Measurements from ENCODE around the gene CAMK2D. TPM values are rescaled to one million over a fixed set of nuclear protein-coding genes. Genes with fewer than 3 reads are reported as not detected.

CAMK2D gene
- total and polyA plus RNA-seq, 2 donors, result 23.0 to 27.9 TPM

DNA sequence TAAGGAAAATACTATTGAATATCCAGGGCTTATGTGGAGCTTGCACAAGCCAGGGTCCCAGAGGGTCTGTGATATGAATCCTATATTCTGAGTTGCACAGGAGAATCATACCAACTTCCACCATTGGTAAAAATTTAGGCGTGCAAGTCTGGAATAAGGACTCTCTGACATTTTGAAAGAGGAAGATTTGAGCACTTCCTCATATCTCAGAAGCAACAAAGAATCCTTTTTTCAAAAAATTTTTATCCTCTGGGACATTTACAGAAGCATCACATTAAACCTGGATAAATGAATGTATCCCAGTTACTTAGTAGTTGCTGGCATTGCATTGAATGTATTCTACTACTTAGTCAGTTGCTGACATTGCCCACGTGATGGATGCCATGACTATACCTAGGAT, 24.2 kb upstream of the CAMK2D start:
- no peaks in the 10 kb centered on the region for H3K36me3 ChIP-seq (ENCODE audit: control insufficient read depth in 2 of 2, insufficient read depth in 2 of 2, low read length in 1 of 2)
- H3K9me3 ChIP-seq (ENCODE audit: control insufficient read depth in 2 of 2, insufficient read depth in 1 of 2, low read length in 1 of 2), result no peaks in the 10 kb centered on the region
- WGBS, result 96% methylated on average over 2 of the region's 2 CpGs
- DNase-seq (ENCODE audit: low read depth in 6 of 9, low spot score in 9 of 9), result no peak
- no peaks in the 10 kb centered on the region for H3K27me3 ChIP-seq (ENCODE audit: control insufficient read depth in 2 of 2, insufficient read depth in 1 of 2, low read length in 1 of 2)
- H3K27ac ChIP-seq (ENCODE audit: low read depth in 1 of 2, low read length in 1 of 2), result no peak overlapping the region
- H3K4me3 ChIP-seq (ENCODE audit: low read length in 2 of 2), result no peak overlapping the region
- H3K4me1 ChIP-seq (ENCODE audit: control insufficient read depth in 2 of 2, insufficient read depth in 2 of 2, low read length in 2 of 2), result no peaks in the 10 kb centered on the region

- H3K4me3 ChIP-seq (ENCODE audit: low read length in 2 of 2), result no peak overlapping the region
- no peak overlapping the region for H3K27ac ChIP-seq (ENCODE audit: low read depth in 1 of 2, low read length in 1 of 2)
- no peaks in the 10 kb centered on the region for H3K36me3 ChIP-seq (ENCODE audit: control insufficient read depth in 2 of 2, insufficient read depth in 2 of 2, low read length in 1 of 2)
- no peaks in the 10 kb centered on the region for H3K4me1 ChIP-seq (ENCODE audit: control insufficient read depth in 2 of 2, insufficient read depth in 2 of 2, low read length in 2 of 2)
- WGBS, result 95% methylated on average over 2 of the region's 2 CpGs
- H3K27me3 ChIP-seq (ENCODE audit: control insufficient read depth in 2 of 2, insufficient read depth in 1 of 2, low read length in 1 of 2), result no peaks in the 10 kb centered on the region
- H3K9me3 ChIP-seq (ENCODE audit: control insufficient read depth in 2 of 2, insufficient read depth in 1 of 2, low read length in 1 of 2), result no peaks in the 10 kb centered on the region
- no peak for DNase-seq (ENCODE audit: low read depth in 6 of 9, low spot score in 9 of 9)
Measured at GRCh38 chr4:113784497-113785250, 23.1 kb upstream of the CAMK2D start.

GRCh38 chr4:113783701-113784100, 22.2 kb upstream of the CAMK2D start:
- WGBS, result 82% methylated on average over 6 of the region's 6 CpGs
- no peaks in the 10 kb centered on the region for H3K36me3 ChIP-seq (ENCODE audit: control insufficient read depth in 2 of 2, insufficient read depth in 2 of 2, low read length in 1 of 2)
- H3K27ac ChIP-seq (ENCODE audit: low read depth in 1 of 2, low read length in 1 of 2), result no peak overlapping the region

DNA sequence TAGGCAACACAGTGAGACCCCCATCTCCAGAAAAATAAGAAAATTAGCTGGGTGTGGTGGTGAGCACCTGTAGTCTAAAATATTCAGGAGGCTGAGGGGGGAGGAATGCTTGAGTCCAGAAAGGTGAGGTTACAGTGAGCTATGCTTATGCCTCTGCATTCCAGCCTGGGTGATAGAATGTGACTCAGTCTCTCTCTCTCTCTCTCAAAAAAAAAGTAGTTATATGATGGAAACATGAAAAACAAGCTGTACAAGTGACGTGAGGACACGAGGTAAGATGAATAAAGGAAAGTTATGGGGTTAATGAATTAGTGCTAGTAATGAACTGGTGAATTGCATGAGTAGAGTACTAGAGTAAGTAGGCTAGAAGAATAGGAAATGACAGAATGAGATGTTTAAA, 21.8 kb upstream of the CAMK2D start:
- no peak overlapping the region for H3K27ac ChIP-seq (ENCODE audit: low read depth in 1 of 2, low read length in 1 of 2)
- H3K4me1 ChIP-seq (ENCODE audit: control insufficient read depth in 2 of 2, insufficient read depth in 2 of 2, low read length in 2 of 2), result no peaks in the 10 kb centered on the region
- no peaks in the 10 kb centered on the region for H3K36me3 ChIP-seq (ENCODE audit: control insufficient read depth in 2 of 2, insufficient read depth in 2 of 2, low read length in 1 of 2)
- 100% methylated on average over 2 of the region's 2 CpGs for WGBS
- DNase-seq (ENCODE audit: low read depth in 6 of 9, low spot score in 9 of 9), result no peak
- H3K9me3 ChIP-seq (ENCODE audit: control insufficient read depth in 2 of 2, insufficient read depth in 1 of 2, low read length in 1 of 2), result no peaks in the 10 kb centered on the region
- no peaks in the 10 kb centered on the region for H3K27me3 ChIP-seq (ENCODE audit: control insufficient read depth in 2 of 2, insufficient read depth in 1 of 2, low read length in 1 of 2)
- no peak overlapping the region for H3K4me3 ChIP-seq (ENCODE audit: low read length in 2 of 2)

More at GRCh38 chr4:113783701-113784100, 22.2 kb upstream of the CAMK2D start:
- Histone ChIP-seq H3K27me3 (ENCODE audit: control insufficient read depth in 2 of 2, insufficient read depth in 1 of 2, low read length in 1 of 2) (no peaks in the 10 kb centered on the region), H3K4me1 (ENCODE audit: control insufficient read depth in 2 of 2, insufficient read depth in 2 of 2, low read length in 2 of 2) (no peaks in the 10 kb centered on the region), H3K4me3 (ENCODE audit: low read length in 2 of 2) (no peak overlapping the region), H3K9me3 (ENCODE audit: control insufficient read depth in 2 of 2, insufficient read depth in 1 of 2, low read length in 1 of 2) (no peaks in the 10 kb centered on the region)
- DNase-seq (ENCODE audit: low read depth in 6 of 9, low spot score in 9 of 9), result no peak

- peak in 2 of 9 donors; percentile 16 to 37 for DNase-seq (ENCODE audit: low read depth in 6 of 9, low spot score in 9 of 9)
Measured at GRCh38 chr4:113781439-113782040, 20.0 kb upstream of the CAMK2D start.

DNA sequence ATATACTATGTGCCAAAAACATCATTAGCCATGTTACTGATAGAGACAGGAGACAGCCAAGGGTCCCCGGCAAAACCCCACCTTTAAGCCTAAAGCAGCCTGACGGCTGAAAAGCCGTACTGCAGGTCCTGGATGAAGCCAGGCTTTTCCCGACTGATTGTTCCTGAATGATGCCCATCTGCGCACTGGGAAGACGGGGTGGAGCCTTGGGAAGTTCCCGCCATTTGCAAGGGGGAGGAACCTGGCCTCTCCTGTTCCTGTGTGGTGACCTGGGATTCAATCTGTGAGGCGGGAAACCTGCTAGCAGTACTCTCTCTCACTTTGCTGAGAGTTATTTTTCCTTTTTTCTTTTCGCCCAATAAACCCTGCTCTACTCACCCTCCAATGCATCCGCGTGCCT, 15.1 kb upstream of the CAMK2D start:
- DNase-seq (ENCODE audit: low read depth in 6 of 9, low spot score in 9 of 9), result no peak
- 98% methylated on average over 11 of the region's 11 CpGs for WGBS
- no peaks in the 10 kb centered on the region for H3K27me3 ChIP-seq (ENCODE audit: control insufficient read depth in 2 of 2, insufficient read depth in 1 of 2, low read length in 1 of 2)
- peaks cover 0 to 3% of the 10 kb centered on the region in 2 donors for H3K4me1 ChIP-seq (ENCODE audit: control insufficient read depth in 2 of 2, insufficient read depth in 2 of 2, low read length in 2 of 2)
- H3K36me3 ChIP-seq (ENCODE audit: control insufficient read depth in 2 of 2, insufficient read depth in 2 of 2, low read length in 1 of 2), result no peaks in the 10 kb centered on the region
- H3K4me3 ChIP-seq (ENCODE audit: low read length in 2 of 2), result no peak overlapping the region
- no peak overlapping the region for H3K27ac ChIP-seq (ENCODE audit: low read depth in 1 of 2, low read length in 1 of 2)
- H3K9me3 ChIP-seq (ENCODE audit: control insufficient read depth in 2 of 2, insufficient read depth in 1 of 2, low read length in 1 of 2), result peaks cover 0 to 2% of the 10 kb centered on the region in 2 donors

More at GRCh38 chr4:113781439-113782040, 20.0 kb upstream of the CAMK2D start:
- 33% methylated on average over 2 of the region's 2 CpGs for WGBS
- Histone ChIP-seq H3K4me3 (ENCODE audit: low read length in 2 of 2) (no peak overlapping the region), H3K9me3 (ENCODE audit: control insufficient read depth in 2 of 2, insufficient read depth in 1 of 2, low read length in 1 of 2) (no peaks in the 10 kb centered on the region), H3K27me3 (ENCODE audit: control insufficient read depth in 2 of 2, insufficient read depth in 1 of 2, low read length in 1 of 2) (no peaks in the 10 kb centered on the region), H3K27ac (ENCODE audit: low read depth in 1 of 2, low read length in 1 of 2) (no peak overlapping the region), H3K36me3 (ENCODE audit: control insufficient read depth in 2 of 2, insufficient read depth in 2 of 2, low read length in 1 of 2) (no peaks in the 10 kb centered on the region), H3K4me1 (ENCODE audit: control insufficient read depth in 2 of 2, insufficient read depth in 2 of 2, low read length in 2 of 2) (no peaks in the 10 kb centered on the region)

- Histone ChIP-seq H3K27me3 (ENCODE audit: control insufficient read depth in 2 of 2, insufficient read depth in 1 of 2, low read length in 1 of 2) (no peaks in the 10 kb centered on the region), H3K4me1 (ENCODE audit: control insufficient read depth in 2 of 2, insufficient read depth in 2 of 2, low read length in 2 of 2) (peaks cover 0 to 3% of the 10 kb centered on the region in 2 donors), H3K4me3 (ENCODE audit: low read length in 2 of 2) (no peak overlapping the region), H3K36me3 (ENCODE audit: control insufficient read depth in 2 of 2, insufficient read depth in 2 of 2, low read length in 1 of 2) (no peaks in the 10 kb centered on the region), H3K9me3 (ENCODE audit: control insufficient read depth in 2 of 2, insufficient read depth in 1 of 2, low read length in 1 of 2) (peaks cover 0 to 2% of the 10 kb centered on the region in 2 donors), H3K27ac (ENCODE audit: low read depth in 1 of 2, low read length in 1 of 2) (no peak overlapping the region)
- WGBS, result 88% methylated on average over 4 of the region's 4 CpGs
- DNase-seq (ENCODE audit: low read depth in 6 of 9, low spot score in 9 of 9), result no peak
Measured at GRCh38 chr4:113776016-113776415, 14.5 kb upstream of the CAMK2D start.

DNA sequence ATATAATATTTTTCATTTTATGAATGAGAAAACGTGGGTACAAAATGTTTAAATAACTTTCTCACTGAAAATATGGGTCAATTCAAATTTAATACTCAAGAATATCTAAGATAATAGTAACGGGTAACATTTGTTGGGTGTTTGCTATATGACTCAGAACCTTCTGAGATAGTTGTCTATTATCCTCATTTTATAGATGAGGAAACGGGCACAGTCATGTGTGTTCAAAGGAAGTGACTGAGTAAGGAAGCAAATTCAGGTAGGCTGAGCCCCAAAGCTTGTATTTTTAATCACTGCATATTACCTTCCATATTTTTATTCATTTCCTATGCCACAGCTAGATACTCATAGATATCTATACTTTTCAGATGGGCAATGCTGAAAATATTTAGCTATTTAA, 12.2 kb upstream of the CAMK2D start:
- 91% methylated on average over 3 of the region's 3 CpGs for WGBS
- no peak for DNase-seq (ENCODE audit: low read depth in 6 of 9, low spot score in 9 of 9)
- Histone ChIP-seq H3K36me3 (ENCODE audit: control insufficient read depth in 2 of 2, insufficient read depth in 2 of 2, low read length in 1 of 2) (no peaks in the 10 kb centered on the region), H3K4me1 (ENCODE audit: control insufficient read depth in 2 of 2, insufficient read depth in 2 of 2, low read length in 2 of 2) (peaks cover 0 to 3% of the 10 kb centered on the region in 2 donors), H3K27me3 (ENCODE audit: control insufficient read depth in 2 of 2, insufficient read depth in 1 of 2, low read length in 1 of 2) (no peaks in the 10 kb centered on the region), H3K27ac (ENCODE audit: low read depth in 1 of 2, low read length in 1 of 2) (no peak overlapping the region), H3K9me3 (ENCODE audit: control insufficient read depth in 2 of 2, insufficient read depth in 1 of 2, low read length in 1 of 2) (peaks cover 0 to 2% of the 10 kb centered on the region in 2 donors), H3K4me3 (ENCODE audit: low read length in 2 of 2) (no peak overlapping the region)

DNA sequence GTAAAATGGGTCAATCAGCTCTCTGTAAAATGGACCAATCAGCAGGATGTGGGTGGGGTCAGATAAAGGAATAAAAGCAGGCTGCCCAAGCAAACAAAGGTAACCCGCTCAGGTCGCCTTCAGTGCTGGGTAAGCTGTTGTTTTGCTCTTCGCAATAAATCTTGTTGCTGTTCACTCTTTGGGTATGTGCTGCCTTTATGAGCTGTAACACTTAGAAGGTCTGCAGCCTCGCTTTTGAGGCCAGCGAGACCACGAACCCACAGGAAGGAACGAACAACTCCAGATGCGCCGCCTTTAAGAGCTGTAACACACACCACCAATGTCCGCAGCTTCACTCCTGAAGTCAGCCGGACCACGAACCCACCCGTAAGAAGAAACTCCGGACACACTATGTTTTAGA, 11.5 kb upstream of the CAMK2D start:
- no peaks in the 10 kb centered on the region for H3K27me3 ChIP-seq (ENCODE audit: control insufficient read depth in 2 of 2, insufficient read depth in 1 of 2, low read length in 1 of 2)
- H3K27ac ChIP-seq (ENCODE audit: low read depth in 1 of 2, low read length in 1 of 2), result no peak overlapping the region
- H3K4me1 ChIP-seq (ENCODE audit: control insufficient read depth in 2 of 2, insufficient read depth in 2 of 2, low read length in 2 of 2), result peaks cover 0 to 3% of the 10 kb centered on the region in 2 donors
- peaks cover 0 to 2% of the 10 kb centered on the region in 2 donors for H3K9me3 ChIP-seq (ENCODE audit: control insufficient read depth in 2 of 2, insufficient read depth in 1 of 2, low read length in 1 of 2)
- DNase-seq (ENCODE audit: low read depth in 6 of 9, low spot score in 9 of 9), result peak in 1 of 9 donors; percentile 34
- no peak overlapping the region for H3K4me3 ChIP-seq (ENCODE audit: low read length in 2 of 2)
- no peaks in the 10 kb centered on the region for H3K36me3 ChIP-seq (ENCODE audit: control insufficient read depth in 2 of 2, insufficient read depth in 2 of 2, low read length in 1 of 2)
- WGBS, result 20% methylated on average over 14 of the region's 14 CpGs
